GM23338 (cell line): ENCODE results near the gene HCRT. TPM values are rescaled to one million over a fixed set of nuclear protein-coding genes. Genes with fewer than 3 reads are reported as not detected.

Experiments used
- ATAC-seq: fragments of 200-7000 bp; cut with Tn5 transposase; 3 replicates; pipeline ENCODE4 v1.9.1; 2020
- DNase-seq: peaks from one replicate; pipeline ENCODE4 v3.0.0-alpha.2; 2015; ENCODE audit warnings: low spot score
- H2AFZ ChIP-seq: fragments of 200-600 bp; sonication (generic); 2 replicates; pipeline ENCODE4 v1.8.0; 2016; ENCODE audit warnings: antibody characterized with exemption, mild to moderate bottlenecking, moderate library complexity
- H3F3A ChIP-seq: fragments of 200-600 bp; sonication (generic); replicated peaks from 2 replicates; pipeline ENCODE4 v1.8.0; 2017; ENCODE audit warnings: antibody characterized with exemption, mixed run types, low read depth
- H3K27ac ChIP-seq: fragments of 200-600 bp; sonication (generic); 2 replicates; pipeline ENCODE4 v1.6.1; 2016; ENCODE audit warnings: low read depth
- H3K27me3 ChIP-seq: fragments of 200-600 bp; sonication (generic); 2 replicates; pipeline ENCODE4 v1.8.0; 2016; ENCODE audit warnings: mild to moderate bottlenecking, mixed run types, moderate library complexity; ENCODE audit not compliant: insufficient read depth
- H3K36me3 ChIP-seq: fragments of 200-600 bp; sonication (generic); 2 replicates; pipeline ENCODE4 v1.8.0; 2016; ENCODE audit warnings: mild to moderate bottlenecking; ENCODE audit not compliant: insufficient read depth
- H3K4me1 ChIP-seq: fragments of 200-600 bp; sonication (generic); 2 replicates; pipeline ENCODE4 v1.8.0; 2016; ENCODE audit warnings: mild to moderate bottlenecking, moderate library complexity; ENCODE audit not compliant: insufficient read depth
- H3K4me2 ChIP-seq: fragments of 200-600 bp; sonication (generic); 2 replicates; pipeline ENCODE4 v1.7.1; 2017; ENCODE audit warnings: mixed run types
- H3K4me3 ChIP-seq: fragments of 200-600 bp; sonication (generic); 2 replicates; pipeline ENCODE4 v1.6.1; 2016; ENCODE audit warnings: mixed run types
- H3K79me2 ChIP-seq: fragments of 200-600 bp; sonication (generic); replicated peaks from 2 replicates; pipeline ENCODE4 v1.8.0; 2017; ENCODE audit warnings: mild to moderate bottlenecking; ENCODE audit not compliant: insufficient read depth
- H3K9me2 ChIP-seq: fragments of 200-600 bp; sonication (generic); 2 replicates; pipeline ENCODE4 v1.8.0; 2017; ENCODE audit not compliant: insufficient read depth
- H4K20me1 ChIP-seq: fragments of 200-600 bp; sonication (generic); replicated peaks from 2 replicates; pipeline ENCODE4 v1.8.0; 2017; ENCODE audit warnings: mild to moderate bottlenecking; ENCODE audit not compliant: insufficient read depth
- H3K27ac Mint-ChIP-seq: 2 replicates; pipeline ENCODE4 v1.8.0; 2020; ENCODE audit warnings: inconsistent platforms, mild to moderate bottlenecking, moderate library complexity, mixed read lengths
- H3K27me3 Mint-ChIP-seq: 3 replicates; pipeline ENCODE4 v1.8.0; 2022; ENCODE audit warnings: low read depth, mild to moderate bottlenecking, moderate library complexity, mixed read lengths, inconsistent platforms; ENCODE audit not compliant: insufficient read depth, poor library complexity
- H3K36me3 Mint-ChIP-seq: 3 replicates; pipeline ENCODE4 v1.8.0; 2021; ENCODE audit warnings: low read depth, mild to moderate bottlenecking, inconsistent platforms, moderate library complexity, mixed read lengths
- H3K4me1 Mint-ChIP-seq: 3 replicates; pipeline ENCODE4 v1.8.0; 2020; ENCODE audit warnings: mild to moderate bottlenecking, inconsistent platforms, mixed read lengths
- H3K4me3 Mint-ChIP-seq: 3 replicates; pipeline ENCODE4 v1.8.0; 2021; ENCODE audit warnings: moderate library complexity, mild to moderate bottlenecking, inconsistent platforms, mixed read lengths
- H3K9me3 Mint-ChIP-seq: 3 replicates; pipeline ENCODE4 v1.8.0; 2020; ENCODE audit warnings: moderate library complexity, mild to moderate bottlenecking, inconsistent platforms, mixed read lengths
- EZH2phosphoT487 ChIP-seq: fragments of 200-600 bp; sonication (generic); IDR thresholded peaks from one replicate; pipeline ENCODE4 v1.8.1; 2018; ENCODE audit warnings: antibody characterized with exemption; ENCODE audit not compliant: unreplicated experiment
- JUNB ChIP-seq: IDR thresholded peaks from one replicate; pipeline ENCODE4 v1.6.1; 2016; ENCODE audit warnings: antibody characterized with exemption; ENCODE audit not compliant: unreplicated experiment
- ZNF114 ChIP-seq: fragments of 250-450 bp; sonication (Bioruptor Pico); IDR thresholded peaks from 2 replicates; pipeline ENCODE4 v1.5.0; 2020; ENCODE audit warnings: mild to moderate bottlenecking, moderate library complexity
- ZNF331 ChIP-seq: fragments of 250-450 bp; sonication (Bioruptor Pico); IDR thresholded peaks from 2 replicates; pipeline ENCODE4 v1.5.0; 2020; ENCODE audit warnings: low read depth, mild to moderate bottlenecking, moderate library complexity
- ZNF462 ChIP-seq: fragments of 250-450 bp; sonication (Bioruptor Pico); IDR thresholded peaks from 2 replicates; pipeline ENCODE4 v1.5.0; 2020; ENCODE audit warnings: mild to moderate bottlenecking, moderate library complexity
- polyA plus RNA-seq: library from polyadenylated mRNA; unstranded; fragments of >200 nt; fragmentation: Nextera tagmentation; extraction: Ambion mirVana; gene quantifications from 2 replicates; pipeline ENCODE4 v1.2.1, GENCODE V29; 2016
- total RNA-seq: library from RNA; depleted of rRNA; stranded (reverse); fragments of >200 nt; shearing (Covaris generic); gene quantifications from 2 replicates; pipeline ENCODE4 v1.2.3, GENCODE V29; 2014

HCRT gene
- total and polyA plus RNA-seq, 2 experiments from 2014 or later: not detected

- TF ChIP-seq ZNF462 (no peak), JUNB (no peak), ZNF331 (CRISPR knock-in tag) (no peak), EZH2phosphoT487 (no peak)
Measured at GRCh38 chr17:42192189-42193126, 7.2 kb upstream of the HCRT start (continued).

- Histone ChIP-seq H3K27ac (no peak overlapping the region), H2AFZ (no peak overlapping the region), H3K36me3 (no peaks in the 10 kb centered on the region), H3K79me2 (no peaks in the 10 kb centered on the region), H3K27me3 (peaks cover 2% of the 10 kb centered on the region; the same call in 1 of the 2 replicates), H3K4me2 (no peak overlapping the region), H3K4me1 (peaks cover 5% of the 10 kb centered on the region), H3K4me3 (no peak overlapping the region), H3F3A (0 out of 2 replicates have a peak, but pooled peaks cover 2% of the 10 kb centered on the region), H3K9me2 (no peaks in the 10 kb centered on the region), H4K20me1 (no peaks in the 10 kb centered on the region)
- Mint-ChIP-seq H3K4me1 (peaks cover 15% of the 10 kb centered on the region), H3K4me3 (no peak overlapping the region), H3K27me3 (peaks cover 16% of the 10 kb centered on the region), H3K9me3 (no peaks in the 10 kb centered on the region), H3K36me3 (no peaks in the 10 kb centered on the region), H3K27ac (no peak overlapping the region)
- no peak for ATAC-seq
- TF ChIP-seq ZNF114 (CRISPR knock-in tag): no peak
- peak; percentile 22 for DNase-seq
Measured at GRCh38 chr17:42191275-42191608, 6.0 kb upstream of the HCRT start.
